ENCODE data around the gene RSU1. TPM values are rescaled to one million over a fixed set of nuclear protein-coding genes. Genes with fewer than 3 reads are reported as not detected.

The RSU1 gene
- total RNA-seq, 1 experiment from 2014 or later: 29.5 TPM

- no TSS peak for BruUV-seq (replicated peaks)
- no peaks in the 10 kb centered on the region for H3K9me3 ChIP-seq (ENCODE audit: control insufficient read depth in 1 of 2, insufficient read depth in 1 of 2, low read depth in 1 of 2, low read length in 2 of 2)
- POLR2A ChIA-PET: no interaction called here
- no peak for TF ChIP-seq POLR2A (IDR thresholded peaks at IDR 0.05; ENCODE audit: borderline replicate concordance, extremely low read depth, insufficient read depth, insufficient read length)
- TF ChIP-seq EZH2phosphoT487 (IDR thresholded peaks at IDR 0.05; ENCODE audit: borderline replicate concordance): no peak
- no peak for TF ChIP-seq ZFX (IDR thresholded peaks at IDR 0.05)
- no peak for TF ChIP-seq RAD21 (IDR thresholded peaks at IDR 0.05; ENCODE audit: low read depth)
- TF ChIP-seq POLR2AphosphoS5 (IDR thresholded peaks at IDR 0.05; ENCODE audit: low read depth, low read length): no peak
- RAD21 ChIA-PET (ENCODE audit: low non-redundant PET in 1 of 2, low total read pairs in 2 of 2, uncharacterized antibody in 2 of 2, unreplicated experiment in 2 of 2): no interaction called here
- no peak overlapping the region for H2AFZ ChIP-seq (ENCODE audit: low read depth, low read length, poor library complexity, severe bottlenecking)
- no peaks in the 10 kb centered on the region for H3K27me3 ChIP-seq (ENCODE audit: insufficient read depth, low read length)
- CTCF ChIA-PET: no interaction called here
- no peaks in the 10 kb centered on the region for H3K9me2 ChIP-seq (ENCODE audit: insufficient read depth)
- H3K36me3 ChIP-seq (ENCODE audit: control insufficient read depth in 1 of 2, insufficient read depth in 2 of 2, low read length in 2 of 2): no peaks in the 10 kb centered on the region
- no peak overlapping the region for H3K4me3 ChIP-seq (replicated peaks in 1 of 2; ENCODE audit: low read depth in 1 of 2, low read length in 2 of 2)
- no peak for DNase-seq (ENCODE audit: low read depth, low spot score)
- intact Hi-C loops (cut with micrococcal nuclease): no loop called here
- ATAC-seq: no peak
- no peak overlapping the region for H3K4me2 ChIP-seq (ENCODE audit: low read length)
- H3K4me1 ChIP-seq (ENCODE audit: control insufficient read depth in 1 of 2, insufficient read depth in 2 of 2, low read length in 2 of 2): no peaks in the 10 kb centered on the region
- no peaks in the 10 kb centered on the region for H3K79me2 ChIP-seq (ENCODE audit: insufficient read depth, low read length)
- H3K27ac ChIP-seq (ENCODE audit: low read depth, low read length): no peak overlapping the region
- no peak overlapping the region for H3K9ac ChIP-seq (ENCODE audit: low read length)
- H4K20me1 ChIP-seq (ENCODE audit: insufficient read depth): no peaks in the 10 kb centered on the region
These were observed 160.3 kb downstream of the RSU1 start for GRCh38 chr10:16656895-16657294.

- intact Hi-C loops (cut with micrococcal nuclease): no loop called here
- Histone ChIP-seq H4K20me1 (ENCODE audit: insufficient read depth) (no peaks in the 10 kb centered on the region), H3K9me2 (ENCODE audit: insufficient read depth) (no peaks in the 10 kb centered on the region), H3K9ac (ENCODE audit: low read length) (no peak overlapping the region), H2AFZ (ENCODE audit: low read depth, low read length, poor library complexity, severe bottlenecking) (no peak overlapping the region), H3K4me1 (ENCODE audit: control insufficient read depth in 1 of 2, insufficient read depth in 2 of 2, low read length in 2 of 2) (no peaks in the 10 kb centered on the region), H3K27ac (ENCODE audit: low read depth, low read length) (no peak overlapping the region), H3K4me3 (replicated peaks in 1 of 2; ENCODE audit: low read depth in 1 of 2, low read length in 2 of 2) (no peak overlapping the region), H3K9me3 (ENCODE audit: control insufficient read depth in 1 of 2, insufficient read depth in 1 of 2, low read depth in 1 of 2, low read length in 2 of 2) (no peaks in the 10 kb centered on the region), H3K79me2 (ENCODE audit: insufficient read depth, low read length) (no peaks in the 10 kb centered on the region), H3K36me3 (ENCODE audit: control insufficient read depth in 1 of 2, insufficient read depth in 2 of 2, low read length in 2 of 2) (no peaks in the 10 kb centered on the region), H3K4me2 (ENCODE audit: low read length) (no peak overlapping the region), H3K27me3 (ENCODE audit: insufficient read depth, low read length) (no peaks in the 10 kb centered on the region)
- RAD21 ChIA-PET (ENCODE audit: low non-redundant PET in 1 of 2, low total read pairs in 2 of 2, uncharacterized antibody in 2 of 2, unreplicated experiment in 2 of 2): no interaction called here
- POLR2A ChIA-PET: no interaction called here
- CTCF ChIA-PET: no interaction called here
- no TSS peak for BruUV-seq (replicated peaks)
- ATAC-seq: no peak
- DNase-seq (ENCODE audit: low read depth, low spot score): no peak
- TF ChIP-seq SRF (IDR thresholded peaks at IDR 0.05; ENCODE audit: low read depth) (no peak), MAX (IDR thresholded peaks at IDR 0.05) (no peak), REST (IDR thresholded peaks at IDR 0.05; ENCODE audit: low read depth) (no peak), TCF7L2 (IDR thresholded peaks at IDR 0.05; ENCODE audit: borderline replicate concordance, extremely low read depth, insufficient read depth, insufficient read length) (no peak), CEBPB (IDR thresholded peaks at IDR 0.05; ENCODE audit: low read depth) (no peak)
These were observed 164.0 kb downstream of the RSU1 start for GRCh38 chr10:16653224-16653623.
